Stimulated activated CD8-positive, alpha-beta memory T cell treated with anti-CD3 and anti-CD28 coated beads, Interleukin-12 subunit alpha, Interleukin-12 subunit beta, amount 100 ng/mL, for 4 hours (primary cell): ENCODE data around the gene KRT73.

Experiments used
- DNase-seq: peaks from one replicate; pipeline ENCODE4 v3.0.0-alpha.2; 2020; ENCODE audit warnings: low read depth

The KRT73 gene

DNA sequence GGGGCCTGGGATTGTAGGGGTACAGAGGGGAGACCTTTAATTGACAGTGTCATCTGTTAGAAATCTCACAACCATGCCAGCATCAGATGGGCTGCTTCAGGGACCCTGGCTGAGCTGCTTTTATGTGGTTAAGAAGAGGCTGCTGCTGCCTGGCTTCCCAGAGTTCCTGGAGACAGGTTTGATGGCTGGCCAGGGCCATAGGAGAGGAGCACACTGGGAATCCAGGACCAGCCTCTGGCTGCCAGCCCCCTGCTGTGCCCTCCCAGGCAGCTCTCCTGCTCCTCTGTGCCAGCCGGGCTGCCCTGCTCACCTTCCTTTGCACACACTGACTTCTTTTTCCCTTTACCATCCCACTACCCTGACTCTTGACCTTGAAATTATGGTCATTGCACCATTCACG lies 507 bp upstream of the KRT73 start:
- DNase-seq = no peak

DNA sequence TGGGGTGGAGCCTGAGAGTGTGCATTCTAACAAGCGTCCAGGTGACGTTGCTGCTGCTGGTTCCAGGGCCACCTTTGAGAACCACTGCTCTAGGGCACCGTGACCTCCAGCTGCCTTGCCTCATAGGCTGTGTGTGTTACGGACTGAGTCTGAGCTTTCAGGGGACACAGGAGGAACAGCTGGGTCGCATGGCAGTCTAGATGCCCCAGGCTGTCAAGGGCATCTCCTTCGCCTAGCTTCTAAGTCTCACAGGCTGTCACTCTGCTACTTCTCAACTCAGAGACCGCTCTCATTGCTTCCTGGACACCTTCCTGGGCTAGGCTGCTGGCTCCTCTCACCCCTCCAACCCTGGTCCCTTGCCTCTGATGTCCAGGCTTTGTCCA lies 965 bp downstream of the KRT73 start:
- no peak for DNase-seq

DNA sequence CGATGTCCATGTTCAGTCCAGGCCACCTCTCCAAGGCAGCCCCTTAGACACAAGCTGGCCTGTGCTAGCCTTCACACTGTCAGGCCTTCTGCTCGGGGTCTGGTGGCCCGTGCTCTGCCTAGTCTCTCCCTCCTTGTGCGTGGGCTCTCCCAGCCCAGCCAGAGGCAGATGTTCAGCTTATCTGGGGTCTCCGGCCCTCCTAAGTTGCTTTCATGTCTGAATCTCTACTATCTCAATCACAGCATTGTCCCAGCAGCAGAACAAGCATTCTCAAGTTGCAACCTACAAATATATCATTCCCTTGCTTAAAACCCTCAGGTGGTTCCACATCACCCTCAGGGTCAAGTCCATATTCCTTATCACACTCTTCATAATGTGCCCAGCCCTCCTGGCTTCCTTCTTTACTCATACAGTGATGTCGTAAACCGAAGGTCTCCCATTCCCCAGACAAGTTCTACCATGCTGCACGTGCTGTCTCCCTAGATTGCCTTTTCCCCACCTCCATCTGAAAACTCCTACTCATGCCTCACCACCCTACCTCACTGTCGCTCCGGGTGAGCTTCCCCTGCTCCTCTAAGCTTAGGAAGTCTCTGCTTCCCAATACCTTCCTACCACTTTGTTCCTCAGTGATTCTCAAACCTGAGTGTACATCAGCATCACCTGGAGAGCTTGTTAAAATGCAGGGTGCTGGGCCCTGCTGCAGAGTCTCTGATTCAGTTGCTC lies 1.5 kb downstream of the KRT73 start:
- no peak for DNase-seq

DNA sequence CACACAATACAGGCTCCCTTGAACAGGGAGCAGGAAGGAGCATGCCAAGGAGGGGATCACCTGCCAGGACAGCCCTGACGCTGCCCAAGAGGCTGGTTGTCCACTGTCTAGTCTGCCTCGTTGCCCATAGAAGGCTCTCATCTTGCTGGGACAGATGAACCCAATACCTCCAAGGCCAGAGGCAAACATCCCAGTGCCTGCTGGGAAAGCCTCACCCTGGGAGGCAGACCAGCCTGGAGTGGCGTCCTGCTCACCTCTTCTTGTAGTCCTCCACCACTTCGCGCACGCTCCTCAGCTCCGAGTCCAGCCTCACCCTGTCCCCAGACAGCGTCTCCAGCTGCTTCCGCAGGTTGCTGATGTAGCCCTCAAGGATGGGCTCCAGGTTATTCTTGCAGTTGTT lies 2.4 kb downstream of the KRT73 start:
- DNase-seq = no peak

DNA sequence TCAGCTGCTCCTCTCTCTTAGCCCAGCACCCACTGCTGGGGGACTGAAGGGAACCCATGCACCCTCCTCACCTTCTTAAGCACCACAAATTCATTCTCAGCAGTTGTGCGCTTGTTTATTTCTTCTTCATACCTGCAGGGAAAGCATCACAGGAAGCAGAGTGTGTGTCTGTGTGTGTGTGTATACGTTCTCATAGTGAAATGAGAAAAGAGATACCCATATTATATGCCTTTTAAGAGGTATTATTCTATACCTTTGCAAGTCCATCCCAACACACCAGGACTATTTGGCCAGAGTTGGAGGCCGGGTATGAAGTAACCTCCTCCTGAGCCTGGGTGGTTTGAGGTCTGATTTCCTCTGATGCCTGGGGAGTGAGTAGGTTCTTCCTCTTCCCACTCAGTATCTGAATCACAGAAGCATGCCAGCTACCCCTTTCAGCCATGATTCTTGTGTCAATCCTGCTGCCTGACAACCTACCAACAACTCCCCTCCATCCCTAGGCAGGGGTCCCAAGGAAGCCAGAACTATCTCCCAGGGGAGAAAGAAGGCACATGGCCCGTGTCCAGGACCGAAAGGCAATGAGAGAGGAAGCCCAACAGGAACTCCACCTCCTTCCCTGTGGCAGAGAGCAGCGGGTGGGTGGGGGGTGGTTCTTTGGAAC lies 3.0 kb downstream of the KRT73 start:
- DNase-seq = no peak

DNA sequence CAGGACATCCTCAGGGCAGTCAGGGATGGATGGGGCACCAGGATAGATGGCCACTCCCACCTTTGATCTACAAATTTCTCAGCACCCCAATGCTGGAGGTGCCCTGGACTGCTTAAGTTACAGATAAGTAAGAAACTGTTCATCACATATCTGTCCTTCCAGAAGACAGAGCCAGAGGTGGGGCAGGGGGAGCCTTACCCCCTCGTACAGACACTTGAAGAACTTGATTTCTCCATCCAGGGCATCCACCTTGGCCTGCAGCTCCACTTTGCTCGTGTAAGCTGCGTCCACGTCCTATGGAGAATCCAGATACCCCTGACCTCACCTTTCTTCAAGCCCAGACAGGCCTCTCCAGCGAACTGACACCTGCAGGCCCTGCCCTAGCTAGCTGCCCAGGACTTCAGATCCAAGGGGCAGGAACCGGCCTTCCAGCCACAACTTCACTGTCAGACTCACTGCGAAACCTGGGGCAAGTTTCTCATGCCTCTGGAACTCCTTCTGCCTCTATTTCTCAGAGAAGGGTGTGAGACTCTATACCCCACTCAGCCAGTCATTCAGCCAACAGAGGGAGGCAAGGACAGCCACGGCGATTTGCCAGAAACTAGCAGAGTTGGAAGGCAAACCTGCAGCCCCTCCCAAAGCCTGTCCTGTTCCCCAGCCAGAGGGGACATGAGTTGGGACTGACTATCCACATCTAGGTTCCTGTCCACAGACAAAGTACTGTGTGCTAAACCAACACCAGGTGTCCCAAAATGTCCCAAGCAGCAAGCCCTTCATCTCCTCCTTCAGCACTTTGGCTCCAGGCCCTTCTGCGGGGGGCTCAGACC lies 3.8 kb downstream of the KRT73 start:
- DNase-seq = no peak

DNA sequence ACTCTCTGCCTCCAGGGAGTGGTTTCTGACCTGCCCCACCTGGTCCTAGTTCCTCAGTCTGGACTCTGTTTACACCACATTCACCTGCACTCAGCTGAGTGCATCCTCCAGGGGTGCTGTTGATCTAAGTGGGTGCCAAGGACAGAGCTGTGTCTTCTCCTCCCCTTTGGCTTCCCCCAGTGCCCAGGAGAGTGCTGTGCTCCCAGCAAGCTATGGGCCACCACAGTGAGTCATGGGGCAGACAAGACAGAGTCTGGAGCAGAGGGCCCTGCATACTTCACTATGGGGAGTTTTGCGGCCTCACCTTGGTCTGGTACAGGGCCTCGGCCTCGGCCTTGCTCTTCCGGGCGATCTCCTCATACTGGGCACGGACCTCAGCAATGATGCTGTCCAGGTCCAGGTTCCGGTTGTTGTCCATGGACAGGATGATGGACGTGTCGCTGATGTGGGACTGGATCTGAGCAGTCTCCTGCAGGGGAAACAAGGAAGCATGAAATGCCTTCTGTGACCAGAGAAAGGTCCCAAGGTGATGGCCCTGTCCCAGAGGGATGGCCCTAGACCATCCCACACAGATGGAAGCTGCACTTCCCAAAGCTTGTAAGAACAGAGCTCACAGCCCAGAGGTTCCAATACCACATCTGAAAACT lies 4.9 kb downstream of the KRT73 start:
- no peak for DNase-seq

DNA sequence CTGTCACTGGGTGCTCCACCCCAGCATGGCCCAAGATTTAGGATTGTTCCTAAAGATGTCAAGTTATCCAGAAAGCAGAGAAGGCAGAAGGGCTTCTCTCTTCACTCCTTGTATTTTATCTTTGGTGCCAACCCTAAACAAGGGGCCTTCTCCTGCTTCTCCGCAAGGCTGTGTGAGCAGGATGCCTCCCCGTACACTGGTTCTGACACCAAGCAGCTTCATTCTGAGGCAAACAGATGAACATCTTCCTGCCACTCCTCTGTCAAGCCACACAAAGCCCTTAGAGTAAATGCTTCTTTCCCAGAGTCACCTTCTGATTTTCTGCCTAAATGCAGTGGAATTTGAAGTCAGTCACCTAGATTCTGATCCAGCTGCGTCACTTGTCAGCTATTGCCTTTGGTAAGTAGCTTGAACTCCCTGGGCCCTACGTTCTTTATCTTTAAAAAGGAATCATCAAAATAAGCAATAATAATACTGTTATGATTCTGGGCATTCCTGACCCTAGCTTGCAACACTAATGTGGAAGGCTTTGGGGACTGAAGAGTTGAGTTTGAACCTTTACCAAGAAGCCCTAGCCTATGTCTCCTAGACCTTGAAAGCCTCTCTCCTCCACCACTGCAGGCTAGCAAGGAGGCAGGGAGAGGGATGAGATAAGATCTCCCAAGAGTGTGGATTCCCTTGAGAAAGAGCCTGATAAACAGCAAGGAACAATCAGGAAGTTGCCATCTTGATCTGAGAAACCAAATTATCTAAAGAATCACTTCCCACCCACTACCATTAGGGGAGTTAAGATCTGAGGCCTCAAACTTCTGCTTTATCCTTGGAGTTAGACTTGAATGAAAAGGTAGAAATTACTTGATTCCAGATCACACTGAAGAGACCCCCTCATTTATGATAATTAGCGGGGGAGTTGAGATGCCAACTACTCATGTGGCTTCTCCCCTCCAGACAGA lies 5.7 kb downstream of the KRT73 start:
- no peak for DNase-seq

DNA sequence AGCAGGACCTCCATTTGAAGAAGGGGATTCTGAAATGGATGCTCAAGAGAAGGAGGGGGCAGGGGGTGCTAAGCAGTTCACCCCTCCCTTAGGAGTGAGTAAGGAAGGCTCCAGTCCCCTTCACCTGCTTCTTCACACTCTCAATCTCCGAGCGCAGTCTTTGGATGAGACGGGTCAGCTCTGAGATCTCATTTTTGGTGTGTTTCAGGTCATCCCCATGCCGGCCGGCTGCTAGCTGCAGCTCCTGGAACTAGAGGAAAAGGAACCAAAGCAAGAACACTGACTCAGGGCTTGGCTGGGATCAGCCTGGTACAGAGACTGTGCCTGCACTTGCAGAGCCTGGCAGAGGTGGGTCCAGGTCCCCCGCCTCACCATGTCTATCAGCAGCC lies 7.3 kb downstream of the KRT73 start:
- DNase-seq = no peak

DNA sequence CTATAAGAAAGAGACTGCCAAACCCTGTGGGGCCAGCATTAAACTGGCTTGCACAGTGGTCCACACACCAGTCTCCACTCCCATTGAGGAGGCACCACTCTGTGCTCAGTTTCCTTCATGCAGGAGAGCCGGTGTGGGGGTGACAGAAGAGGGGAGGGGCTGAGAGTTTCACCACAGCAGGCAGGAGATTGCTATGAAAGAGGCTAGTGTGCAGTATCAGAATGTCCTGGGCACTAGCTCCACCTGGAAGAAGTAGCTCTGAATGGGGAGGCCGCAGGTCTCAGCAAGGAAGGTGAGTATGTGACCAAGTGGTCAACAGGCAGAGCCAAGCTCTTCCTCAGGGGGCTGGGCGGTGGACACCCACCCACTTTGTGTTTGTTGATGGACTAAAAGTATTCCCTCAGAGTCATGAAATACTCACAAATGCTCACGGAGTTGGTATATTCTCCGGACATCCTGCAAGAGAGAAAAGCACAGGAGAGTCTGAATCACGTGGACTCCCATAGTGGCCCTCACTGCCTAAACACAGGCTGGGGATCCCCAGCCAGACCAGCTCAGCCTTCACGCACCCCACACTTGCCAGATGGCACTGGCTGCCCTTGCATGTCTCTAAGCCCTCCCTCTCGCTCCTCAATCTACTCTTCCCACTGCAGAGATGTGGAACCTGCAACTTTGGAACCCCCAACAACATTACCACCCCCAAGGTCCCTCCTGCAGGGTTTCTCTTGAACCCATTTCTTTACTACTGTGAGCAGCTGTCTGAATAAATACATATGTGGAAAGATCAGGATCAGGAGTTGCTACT lies 9.3 kb downstream of the KRT73 start:
- no peak for DNase-seq

DNA sequence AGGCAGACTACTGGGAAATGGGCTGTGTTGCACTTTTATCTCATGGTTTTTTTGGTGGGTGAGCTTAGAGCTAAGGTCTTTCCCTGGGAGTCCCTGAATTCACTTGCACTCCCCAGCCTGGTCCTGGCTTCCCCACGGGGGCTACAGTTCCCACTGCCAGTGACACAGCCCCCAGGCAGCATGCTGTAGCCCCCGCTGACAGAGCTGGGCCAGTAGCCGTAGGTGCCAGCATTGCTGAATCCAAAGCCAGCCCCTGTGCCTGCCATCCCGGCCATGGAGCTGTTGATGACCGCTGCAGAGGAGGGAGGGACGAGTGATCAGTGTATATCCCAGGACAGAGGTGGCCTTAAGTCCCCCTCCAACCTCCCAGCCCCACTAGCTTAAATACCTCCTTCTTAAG lies 10.2 kb downstream of the KRT73 start:
- no peak for DNase-seq

DNA sequence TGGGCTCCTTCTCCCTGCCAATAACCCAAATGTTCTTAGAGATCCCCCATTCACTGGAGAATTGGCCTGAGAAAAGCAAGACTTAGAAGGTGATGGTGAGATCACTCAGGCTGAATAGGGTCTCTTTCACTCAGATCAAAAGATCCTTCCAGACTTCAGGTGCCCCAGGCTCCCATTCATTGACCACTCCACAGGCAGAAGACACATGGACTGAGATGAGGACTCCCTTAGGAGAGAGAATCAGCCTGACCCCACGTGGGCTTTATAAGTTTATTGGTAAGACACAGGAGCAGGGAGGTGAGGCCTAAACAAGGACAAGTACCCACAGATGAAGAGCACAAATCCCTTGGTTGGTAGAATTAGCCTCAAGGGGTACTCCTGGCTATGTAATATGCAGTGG lies 11.0 kb downstream of the KRT73 start:
- DNase-seq = no peak

DNA sequence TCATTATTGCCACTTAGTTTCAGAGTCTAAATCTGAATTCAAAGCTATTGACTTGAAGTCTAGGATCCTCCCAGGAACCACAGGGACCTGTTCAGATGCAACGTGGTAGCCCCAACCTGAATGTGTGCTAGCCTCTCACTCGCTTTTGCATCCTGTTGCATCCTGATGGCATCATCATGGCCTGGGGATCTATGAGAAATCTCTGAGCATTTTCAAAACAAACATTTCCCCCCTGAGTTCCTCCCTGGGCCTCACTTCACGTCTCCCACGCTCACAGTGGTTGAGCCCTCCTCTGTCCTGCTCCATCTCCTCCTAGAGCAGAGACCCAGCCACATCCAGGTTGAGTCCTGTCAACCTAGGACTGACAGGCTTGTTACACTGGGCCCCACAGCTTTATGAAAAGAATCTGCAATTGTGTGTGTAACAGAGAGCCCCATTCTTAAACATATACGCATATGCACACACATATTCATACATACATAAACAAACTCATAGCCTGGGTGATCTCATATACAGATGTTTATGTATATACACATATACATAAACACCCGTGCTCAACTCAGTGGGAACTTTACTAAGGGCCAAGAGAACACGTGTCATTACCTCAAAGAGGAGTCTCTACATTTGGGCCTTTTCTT lies 11.7 kb downstream of the KRT73 start:
- DNase-seq = no peak

DNA sequence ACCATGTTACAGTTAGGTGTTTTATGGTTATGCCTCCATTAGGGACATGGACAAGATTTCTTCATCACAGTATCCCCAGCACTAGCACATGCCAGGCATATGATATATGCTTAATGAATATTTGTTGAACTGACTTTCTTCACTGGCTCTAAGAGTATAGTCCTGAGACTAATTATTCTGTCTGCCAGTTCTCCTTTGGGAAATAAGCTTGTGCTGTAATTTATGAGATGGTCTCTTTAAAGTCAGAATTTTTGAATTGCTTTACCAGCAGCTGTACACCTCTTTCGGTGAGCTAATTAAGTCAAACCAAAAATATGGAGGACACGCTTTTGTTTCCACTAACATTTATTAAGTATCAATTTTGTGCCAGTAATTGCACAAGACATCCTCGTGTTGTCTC lies 12.3 kb downstream of the KRT73 start:
- DNase-seq = no peak

DNA sequence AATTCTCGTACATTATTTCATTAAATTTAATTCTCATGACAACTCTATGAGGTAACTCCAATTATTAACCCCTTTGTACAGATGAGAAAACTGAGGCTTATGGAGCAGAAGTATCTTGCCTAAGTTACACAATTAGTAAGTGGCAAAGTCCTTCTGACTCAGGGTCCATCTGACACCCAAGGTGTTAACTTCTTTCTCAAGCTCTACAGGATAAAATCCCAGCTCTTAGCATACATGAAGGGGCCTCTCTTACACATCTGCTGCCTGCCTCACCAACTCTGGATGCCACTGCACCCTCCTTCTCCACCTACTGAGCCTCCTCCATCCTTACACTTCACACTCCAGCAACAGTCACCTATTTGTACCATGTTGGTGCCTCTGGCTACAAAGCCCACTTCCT lies 12.8 kb downstream of the KRT73 start:
- DNase-seq = no peak

DNA sequence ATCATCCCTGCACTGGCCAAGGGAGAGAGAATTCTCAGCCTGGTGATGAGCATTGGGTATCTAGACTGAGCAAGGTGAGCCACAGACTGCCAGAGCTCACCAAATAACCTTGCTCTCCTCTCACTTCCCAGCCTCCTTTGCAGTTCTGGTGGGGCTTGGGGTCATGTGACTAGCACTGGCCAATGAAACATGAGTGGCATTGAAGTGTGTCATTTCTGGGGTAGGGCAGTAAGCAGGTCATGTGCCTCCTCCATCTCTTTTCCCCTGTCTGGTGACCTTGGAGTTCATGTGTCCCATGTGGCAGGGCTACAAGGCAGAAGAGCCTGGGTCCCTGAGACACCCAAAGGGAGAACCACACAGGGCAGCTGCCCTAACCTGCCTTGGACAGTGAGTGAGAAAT lies 13.5 kb downstream of the KRT73 start:
- no peak for DNase-seq

DNA sequence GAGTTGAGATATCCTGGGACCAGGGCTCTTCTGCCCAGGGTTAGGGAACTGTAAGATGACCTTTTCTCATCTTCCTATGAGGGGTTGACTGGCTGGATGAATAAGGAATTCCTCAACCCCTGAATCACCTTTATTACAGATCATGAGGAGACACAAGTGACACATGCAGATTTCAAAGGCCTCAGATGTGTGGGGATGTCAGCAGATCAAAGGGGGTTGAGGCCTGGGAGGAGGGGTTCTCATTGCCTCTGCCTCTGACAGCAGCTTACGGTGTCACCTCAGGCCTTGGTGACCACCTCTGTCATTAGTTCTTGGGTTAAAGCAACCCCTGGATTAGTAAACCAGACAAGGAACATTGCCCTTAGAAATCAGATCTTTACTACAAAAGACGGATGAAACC lies 15.0 kb downstream of the KRT73 start:
- no peak for DNase-seq

DNA sequence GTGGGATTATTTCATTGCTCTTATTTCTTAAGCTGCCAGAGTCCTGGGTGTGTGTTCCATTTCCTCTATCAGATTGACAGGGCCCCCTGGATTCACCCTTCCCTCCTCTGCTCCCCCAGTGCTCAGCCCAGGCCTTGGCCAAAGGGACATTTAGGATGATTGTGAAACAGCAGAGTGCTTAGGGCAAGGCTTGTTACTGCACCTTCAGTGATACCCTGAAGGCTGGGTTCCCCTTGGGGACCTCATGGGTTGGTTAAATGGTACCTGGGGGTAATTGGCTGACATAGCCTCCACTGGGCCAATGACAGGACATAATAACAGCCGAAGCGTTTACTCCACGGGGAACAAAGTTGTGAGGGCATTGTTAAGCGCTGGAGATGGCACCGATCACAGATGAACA lies 15.8 kb downstream of the KRT73 start:
- DNase-seq = no peak

DNA sequence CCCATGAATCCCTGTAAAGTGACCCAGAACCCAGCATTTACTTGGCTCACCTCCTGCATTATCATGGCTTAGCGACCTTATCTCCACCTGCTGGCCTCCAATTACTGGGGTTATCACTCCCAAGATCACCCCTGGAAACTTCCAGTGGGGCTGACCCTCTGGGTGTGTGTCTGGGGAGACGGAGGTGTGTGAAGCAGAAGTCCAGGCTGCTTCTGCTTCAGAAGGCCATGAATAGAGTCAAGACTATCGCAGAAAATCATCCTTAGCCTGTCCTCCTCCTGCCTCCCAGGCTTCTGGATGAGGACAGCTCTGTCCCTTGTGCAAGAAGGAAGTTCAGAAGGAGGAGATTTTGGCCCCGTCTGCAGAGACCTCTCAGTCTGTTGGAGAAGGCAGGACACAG lies 16.7 kb downstream of the KRT73 start:
- DNase-seq = no peak

DNA sequence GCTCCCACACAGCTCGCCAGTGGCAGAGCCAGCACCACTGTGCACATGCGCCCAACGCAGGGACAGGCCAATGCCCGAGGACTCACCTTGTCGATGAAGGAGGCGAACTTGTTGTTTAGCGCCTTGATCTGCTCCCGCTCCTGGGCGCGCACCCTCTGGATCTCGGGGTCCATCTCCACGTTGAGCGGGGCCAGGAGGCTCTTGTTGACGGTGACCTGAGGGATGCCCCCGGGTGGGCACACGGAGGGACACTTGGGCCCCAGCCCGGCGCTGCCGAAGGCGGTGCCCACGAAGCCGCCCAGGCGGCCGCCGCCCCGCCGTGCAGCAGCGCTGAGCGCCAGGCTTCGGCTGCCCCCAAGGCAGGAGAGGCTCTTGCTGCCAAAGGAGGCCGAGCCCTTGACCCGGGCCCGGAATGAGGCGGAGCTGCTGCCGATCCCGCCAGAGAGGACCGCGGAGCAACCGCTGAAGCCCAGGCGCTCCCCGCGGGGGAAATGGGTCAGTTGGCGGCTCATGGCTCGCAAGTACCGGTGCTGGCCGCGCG lies 17.3 kb downstream of the KRT73 start, which contains the start of gene KRT72:
KRT72 (minus strand) TSS at position 523 of the 541 bp plus-strand sequence; CDS start at position 512, 11 bp downstream.
- DNase-seq = no peak
